ENCODE measurements around the gene CCDC18. TPM values are rescaled to one million over a fixed set of nuclear protein-coding genes. Genes with fewer than 3 reads are reported as not detected.

CCDC18 gene
- total RNA-seq, 4 donors from 2014 or later: 1.4 to 4.6 (median 1.8) TPM

GRCh38 chr1:93150729-93151128 is 29.8 kb upstream of the CCDC18 start:
- Histone ChIP-seq H3K36me3 (peaks cover 7 to 73% (median 44%) of the 10 kb centered on the region in 4 donors), H3K27ac (replicated peaks in 1 of 4) (no peak overlapping the region), H3K27me3 (no peaks in the 10 kb centered on the region), H3K4me3 (no peak overlapping the region), H3K4me1 (peaks cover 0 to 16% (median 11%) of the 10 kb centered on the region in 4 donors), H3K9me3 (no peaks in the 10 kb centered on the region)
- intact Hi-C loops (cut with DNase I): no loop called here
- 36% methylated on average over 1 of the region's 1 CpG for WGBS
- no peak for DNase-seq (ENCODE audit: extremely low spot score)
- TF ChIP-seq EP300 (IDR thresholded peaks at IDR 0.05) (no peak), POLR2AphosphoS5 (IDR thresholded peaks at IDR 0.05) (no peak), POLR2A (IDR thresholded peaks at IDR 0.05; ENCODE audit: low read depth) (no peak), CTCF (IDR thresholded peaks at IDR 0.05) (no peak)

- Histone ChIP-seq H3K9me3 (no peaks in the 10 kb centered on the region), H3K4me1 (peaks cover 0 to 10% (median 7%) of the 10 kb centered on the region in 4 donors), H3K27ac (replicated peaks in 1 of 4) (no peak overlapping the region), H3K36me3 (peaks cover 7 to 80% (median 50%) of the 10 kb centered on the region in 4 donors), H3K27me3 (no peaks in the 10 kb centered on the region), H3K4me3 (no peak overlapping the region)
- no peak for DNase-seq (ENCODE audit: extremely low spot score)
- no peak for TF ChIP-seq POLR2A (IDR thresholded peaks at IDR 0.05; ENCODE audit: low read depth)
- TF ChIP-seq EP300 (IDR thresholded peaks at IDR 0.05): no peak
- TF ChIP-seq CTCF (IDR thresholded peaks at IDR 0.05): no peak
- TF ChIP-seq POLR2AphosphoS5 (IDR thresholded peaks at IDR 0.05): no peak
- intact Hi-C loops (cut with DNase I): no loop called here
Measured at GRCh38 chr1:93151474-93151873, 29.1 kb upstream of the CCDC18 start.

- TF ChIP-seq POLR2AphosphoS5 (IDR thresholded peaks at IDR 0.05) (peak in 1 of 2 donors; percentile 8), CTCF (IDR thresholded peaks at IDR 0.05) (no peak)
- DNase-seq (ENCODE audit: extremely low spot score): no peak
- peaks cover 12 to 91% (median 60%) of the 10 kb centered on the region in 4 donors for H3K36me3 ChIP-seq
- no peak overlapping the region for H3K4me3 ChIP-seq
- H3K4me1 ChIP-seq: peaks cover 0 to 6% (median 4%) of the 10 kb centered on the region in 4 donors
- H3K27ac ChIP-seq (replicated peaks in 1 of 4): no peak overlapping the region
- 81% methylated on average over 2 of the region's 2 CpGs for WGBS
- no peaks in the 10 kb centered on the region for H3K9me3 ChIP-seq
- intact Hi-C loops (cut with DNase I): no loop called here
- no peaks in the 10 kb centered on the region for H3K27me3 ChIP-seq
Measured at GRCh38 chr1:93152835-93153234, 27.7 kb upstream of the CCDC18 start.

- H3K27ac ChIP-seq (replicated peaks in 1 of 4): no peak overlapping the region
- H3K4me1 ChIP-seq: peaks cover 0 to 4% (median 0%) of the 10 kb centered on the region in 4 donors
- intact Hi-C loops (cut with DNase I): no loop called here
- TF ChIP-seq POLR2A (IDR thresholded peaks at IDR 0.05; ENCODE audit: low read depth) (no peak), CTCF (IDR thresholded peaks at IDR 0.05) (no peak), POLR2AphosphoS5 (IDR thresholded peaks at IDR 0.05) (no peak), EP300 (IDR thresholded peaks at IDR 0.05) (no peak)
- H3K27me3 ChIP-seq: no peaks in the 10 kb centered on the region
- H3K4me3 ChIP-seq: no peak overlapping the region
- no peaks in the 10 kb centered on the region for H3K9me3 ChIP-seq
- DNase-seq (ENCODE audit: extremely low spot score): no peak
- H3K36me3 ChIP-seq: peaks cover 23 to 92% (median 59%) of the 10 kb centered on the region in 4 donors
Measured at GRCh38 chr1:93154898-93155297, 25.6 kb upstream of the CCDC18 start.

- DNase-seq (ENCODE audit: extremely low spot score): no peak
- peaks cover 0 to 4% (median 0%) of the 10 kb centered on the region in 4 donors for H3K4me1 ChIP-seq
- H3K27me3 ChIP-seq: no peaks in the 10 kb centered on the region
- no peaks in the 10 kb centered on the region for H3K9me3 ChIP-seq
- intact Hi-C loops (cut with DNase I): no loop called here
- WGBS: 73% methylated on average over 3 of the region's 3 CpGs
- TF ChIP-seq POLR2A (IDR thresholded peaks at IDR 0.05; ENCODE audit: low read depth): no peak
- TF ChIP-seq POLR2AphosphoS5 (IDR thresholded peaks at IDR 0.05): no peak
- TF ChIP-seq EP300 (IDR thresholded peaks at IDR 0.05): no peak
- no peak for TF ChIP-seq CTCF (IDR thresholded peaks at IDR 0.05)
- no peak overlapping the region for H3K4me3 ChIP-seq
- H3K27ac ChIP-seq (replicated peaks in 1 of 4): no peak overlapping the region
- peaks cover 22 to 92% (median 58%) of the 10 kb centered on the region in 4 donors for H3K36me3 ChIP-seq
Measured at GRCh38 chr1:93155335-93155734, 25.2 kb upstream of the CCDC18 start.

Measured in esophagus muscularis mucosa (tissue), 4 donors.